Upper lobe of right lung (tissue), 1 donor: ENCODE results near the gene UBR3. TPM values are rescaled to one million over a fixed set of nuclear protein-coding genes. Genes with fewer than 3 reads are reported as not detected.

ENCODE experiments used
- ATAC-seq: fragments of 200-7000 bp; cut with Tn5 transposase; one replicate; pipeline ENCODE4 v1.9.1; 2020; ENCODE audit warnings: mild to moderate bottlenecking, moderate library complexity
- DNase-seq: peaks from one replicate; pipeline ENCODE4 v3.0.0-alpha.2; 2020
- H3K27ac ChIP-seq: fragments of 200-600 bp; one replicate; pipeline ENCODE4 v1.8.0; 2022
- H3K27me3 ChIP-seq: fragments of 200-600 bp; one replicate; pipeline ENCODE4 v1.8.0; 2022; ENCODE audit warnings: mild to moderate bottlenecking
- H3K36me3 ChIP-seq: fragments of 200-600 bp; one replicate; pipeline ENCODE4 v1.8.0; 2022
- H3K4me1 ChIP-seq: fragments of 200-600 bp; one replicate; pipeline ENCODE4 v1.8.0; 2022
- H3K4me3 ChIP-seq: fragments of 200-600 bp; one replicate; pipeline ENCODE4 v1.8.0; 2022; ENCODE audit warnings: mild to moderate bottlenecking
- H3K9me3 ChIP-seq: fragments of 200-600 bp; one replicate; pipeline ENCODE4 v1.8.0; 2022
- intact Hi-C: fragments of 100-400 bp; cut with DNase I; formaldehyde crosslinking; loops from one replicate; pipeline ENCODE4 v1.11.0; 2022
- total RNA-seq: library from RNA; stranded (reverse); fragmentation: NEBNext Ultra II Directional; extraction: Animal tissue kit (Norgen Biotek cat#: 25700); gene quantifications from one replicate; pipeline ENCODE4 v1.2.1, GENCODE V29; 2021
- TF ChIP-seq, protein P1 (sequence below): fragments of 200-600 bp; IDR thresholded peaks from one replicate; pipeline ENCODE4 v1.8.0; 2022; ENCODE audit warnings: antibody characterized with exemption
- donor health status: DM: no; HTN: yes; CAD: no; lungs with severe emphysema.

UBR3 gene
- total RNA-seq, 1 donor from 2014 or later = 42.8 TPM

DNA sequence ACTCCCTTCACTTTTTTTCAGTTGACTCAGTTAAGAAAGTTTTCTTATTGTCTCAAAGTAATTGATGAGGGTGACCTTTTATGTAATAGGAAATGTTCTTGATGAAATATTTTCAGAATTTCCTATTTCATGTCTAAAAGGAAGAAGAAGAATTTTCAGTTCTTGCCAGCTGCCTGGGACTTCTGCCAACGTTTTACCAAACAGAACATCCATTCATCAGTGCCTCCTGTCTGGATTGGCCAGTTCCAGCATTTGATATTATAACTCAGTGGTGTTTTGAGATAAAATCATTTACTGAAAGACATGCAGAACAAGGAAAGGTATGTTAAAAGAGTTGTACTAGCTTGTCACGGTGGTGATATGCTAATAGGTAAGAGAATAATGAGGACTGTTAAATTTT is 246.0 kb downstream of the UBR3 start:
- intact Hi-C loops = no loop called here
- Histone ChIP-seq H3K36me3 (peaks cover 10% of the 10 kb centered on the region), H3K27me3 (no peaks in the 10 kb centered on the region), H3K4me1 (peaks cover 8% of the 10 kb centered on the region), H3K4me3 (no peak overlapping the region), H3K27ac (no peak overlapping the region), H3K9me3 (no peaks in the 10 kb centered on the region)
- no peak for DNase-seq
- TF ChIP-seq, protein P1, sequence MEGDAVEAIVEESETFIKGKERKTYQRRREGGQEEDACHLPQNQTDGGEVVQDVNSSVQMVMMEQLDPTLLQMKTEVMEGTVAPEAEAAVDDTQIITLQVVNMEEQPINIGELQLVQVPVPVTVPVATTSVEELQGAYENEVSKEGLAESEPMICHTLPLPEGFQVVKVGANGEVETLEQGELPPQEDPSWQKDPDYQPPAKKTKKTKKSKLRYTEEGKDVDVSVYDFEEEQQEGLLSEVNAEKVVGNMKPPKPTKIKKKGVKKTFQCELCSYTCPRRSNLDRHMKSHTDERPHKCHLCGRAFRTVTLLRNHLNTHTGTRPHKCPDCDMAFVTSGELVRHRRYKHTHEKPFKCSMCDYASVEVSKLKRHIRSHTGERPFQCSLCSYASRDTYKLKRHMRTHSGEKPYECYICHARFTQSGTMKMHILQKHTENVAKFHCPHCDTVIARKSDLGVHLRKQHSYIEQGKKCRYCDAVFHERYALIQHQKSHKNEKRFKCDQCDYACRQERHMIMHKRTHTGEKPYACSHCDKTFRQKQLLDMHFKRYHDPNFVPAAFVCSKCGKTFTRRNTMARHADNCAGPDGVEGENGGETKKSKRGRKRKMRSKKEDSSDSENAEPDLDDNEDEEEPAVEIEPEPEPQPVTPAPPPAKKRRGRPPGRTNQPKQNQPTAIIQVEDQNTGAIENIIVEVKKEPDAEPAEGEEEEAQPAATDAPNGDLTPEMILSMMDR = no peak
- ATAC-seq = no peak

DNA sequence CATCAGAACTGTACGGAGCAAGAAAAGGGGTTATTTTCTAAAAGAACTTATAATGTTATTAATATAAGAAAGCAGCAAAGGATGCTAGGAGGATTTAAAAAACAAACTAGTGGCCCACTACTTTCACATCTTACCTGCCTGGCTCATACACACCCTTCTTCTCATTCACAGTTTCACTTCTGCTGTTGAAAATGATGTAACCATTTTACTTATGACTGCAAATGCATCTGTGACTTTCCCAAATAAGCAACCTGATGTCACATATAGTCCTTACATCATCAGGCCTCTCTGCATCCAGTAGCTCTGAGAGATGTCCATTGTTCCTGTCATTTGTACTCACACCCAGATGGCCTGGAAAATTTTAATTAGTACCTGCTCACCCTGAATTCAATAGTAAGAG is 248.9 kb downstream of the UBR3 start:
- H3K27me3 ChIP-seq = no peaks in the 10 kb centered on the region
- no peak overlapping the region for H3K4me3 ChIP-seq
- H3K9me3 ChIP-seq = no peaks in the 10 kb centered on the region
- intact Hi-C loops = no loop called here
- H3K27ac ChIP-seq = no peak overlapping the region
- H3K36me3 ChIP-seq = peaks cover 13% of the 10 kb centered on the region
- ATAC-seq = no peak
- TF ChIP-seq, protein P1 = no peak
- peaks cover 8% of the 10 kb centered on the region for H3K4me1 ChIP-seq
- no peak for DNase-seq

DNA sequence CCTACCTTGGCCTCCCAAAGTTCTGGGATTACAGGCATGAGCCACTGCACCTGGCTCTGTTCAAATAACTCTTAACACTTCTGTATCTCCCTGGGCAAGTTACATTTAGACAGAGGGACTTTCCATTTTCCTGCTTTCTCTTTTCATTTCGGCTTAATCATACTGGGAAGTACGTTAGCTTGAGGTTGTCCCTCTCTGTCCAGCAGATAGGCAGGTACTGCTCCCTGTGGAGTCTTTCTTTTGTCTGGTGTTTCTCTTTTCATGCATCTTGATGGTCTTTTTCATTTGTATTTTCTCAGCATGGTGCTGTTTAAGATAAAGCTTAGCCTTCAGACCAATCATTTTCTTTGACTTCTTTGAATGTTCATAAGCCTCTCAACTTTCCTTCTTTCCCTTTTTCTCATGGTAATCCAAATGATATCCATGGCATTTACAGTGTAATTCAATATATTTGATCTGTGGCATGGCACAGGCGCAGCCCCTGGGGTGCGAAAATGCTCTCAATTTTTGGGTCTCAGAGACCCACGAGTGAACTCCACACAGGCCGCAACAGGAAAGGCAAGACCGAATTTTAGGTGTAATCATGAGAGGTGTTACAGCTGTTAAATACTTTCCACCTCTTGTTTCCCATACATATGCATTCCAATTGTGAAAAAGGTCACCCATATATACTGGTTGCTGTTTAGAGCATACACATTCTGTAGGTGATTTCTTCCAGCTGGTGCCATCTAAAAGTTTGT is 250.7 kb downstream of the UBR3 start:
- Histone ChIP-seq H3K4me1 (peaks cover 5% of the 10 kb centered on the region), H3K4me3 (no peak overlapping the region), H3K27ac (no peak overlapping the region), H3K36me3 (peaks cover 22% of the 10 kb centered on the region), H3K9me3 (no peaks in the 10 kb centered on the region), H3K27me3 (no peaks in the 10 kb centered on the region)
- no peak for DNase-seq
- intact Hi-C loops = no loop called here
- TF ChIP-seq, protein P1 = no peak
- no peak for ATAC-seq

DNA sequence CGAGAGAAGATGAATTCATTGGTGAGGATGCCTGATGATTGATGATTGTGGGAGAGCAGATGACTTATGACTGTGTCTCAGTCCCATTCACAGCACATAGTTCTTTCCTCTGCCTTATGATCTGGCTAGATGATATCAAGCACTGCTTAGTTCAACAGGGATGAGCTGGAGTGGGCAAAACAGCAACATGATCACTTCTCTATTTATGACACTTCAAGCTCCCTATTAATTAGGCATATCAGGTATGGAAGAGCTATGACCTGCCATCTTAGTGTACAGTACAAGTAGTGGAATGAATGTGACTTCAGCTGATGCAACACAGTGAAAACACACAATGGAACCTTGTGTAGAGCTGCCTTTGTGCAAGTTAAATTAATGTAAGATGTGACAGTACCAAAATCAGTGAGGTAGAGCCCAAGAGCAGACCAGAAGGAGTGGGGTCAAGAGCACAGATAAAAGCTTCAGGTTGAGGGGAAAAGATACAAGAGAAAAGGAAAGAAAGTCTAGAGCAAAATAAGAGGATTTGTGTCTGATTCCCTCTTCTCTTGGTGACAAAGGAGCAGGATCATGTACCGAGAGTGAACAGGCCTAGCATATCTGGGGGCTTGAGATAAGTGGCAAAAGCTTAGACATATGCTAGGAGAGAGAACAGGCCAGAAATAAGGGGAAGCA is 257.7 kb downstream of the UBR3 start:
- TF ChIP-seq, protein P1 = no peak
- H3K4me3 ChIP-seq = no peak overlapping the region
- H3K36me3 ChIP-seq = peaks cover 10% of the 10 kb centered on the region
- no peaks in the 10 kb centered on the region for H3K9me3 ChIP-seq
- no peak for DNase-seq
- intact Hi-C loops = no loop called here
- H3K27me3 ChIP-seq = no peaks in the 10 kb centered on the region
- ATAC-seq = no peak
- H3K4me1 ChIP-seq = no peaks in the 10 kb centered on the region
- no peak overlapping the region for H3K27ac ChIP-seq

DNA sequence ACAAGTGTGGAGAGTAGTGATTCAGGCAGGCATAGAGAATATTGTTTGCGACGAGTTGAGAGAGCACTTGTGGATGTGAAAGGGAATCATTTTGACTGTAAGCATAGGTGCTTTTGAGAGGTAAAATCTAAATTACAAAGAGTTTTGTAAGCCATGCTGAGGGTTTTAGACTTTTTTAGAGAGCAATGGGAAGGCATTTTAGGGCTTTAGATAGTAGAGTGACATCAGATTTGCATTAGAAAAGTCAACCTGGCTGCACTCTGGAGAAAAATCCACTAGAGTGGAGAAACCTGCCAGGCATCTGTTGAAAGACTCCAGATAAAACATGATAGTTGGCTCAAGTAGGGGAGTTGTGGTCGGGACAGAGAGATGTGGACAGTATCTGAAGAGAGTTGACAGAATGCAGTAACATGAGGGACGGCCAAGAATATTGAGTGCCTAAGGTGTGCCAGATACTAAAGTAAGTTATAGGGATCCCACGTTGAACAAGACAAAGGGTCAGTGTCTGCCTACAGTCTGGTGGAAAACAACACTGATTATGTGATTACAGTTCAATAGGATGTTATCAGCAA is 258.9 kb downstream of the UBR3 start:
- TF ChIP-seq, protein P1 = no peak
- no peak for ATAC-seq

More for the DNA sequence above, 258.9 kb downstream of the UBR3 start:
- Histone ChIP-seq H3K4me1 (no peaks in the 10 kb centered on the region), H3K27me3 (no peaks in the 10 kb centered on the region), H3K4me3 (no peak overlapping the region), H3K36me3 (peaks cover 9% of the 10 kb centered on the region), H3K27ac (no peak overlapping the region), H3K9me3 (no peaks in the 10 kb centered on the region)
- intact Hi-C loops = no loop called here
- no peak for DNase-seq
